DND-41 (cell line): Measurements from ENCODE around the gene SPRR2D.

Experiments used
- ATAC-seq: fragments of 200-7000 bp; cut with Tn5 transposase; 3 replicates; pipeline ENCODE4 v1.9.1; 2021; ENCODE audit warnings: low read depth; ENCODE audit not compliant: insufficient read depth
- DNase-seq: peaks from one replicate; pipeline ENCODE4 v3.0.0-alpha.2; 2020
- H2AFZ ChIP-seq: 2 replicates; pipeline ENCODE4 v1.6.0; 2012; ENCODE audit warnings: low read depth, low read length
- H3K27ac ChIP-seq: 2 replicates; pipeline ENCODE4 v1.5.1; 2012; ENCODE audit warnings: low read length, inconsistent platforms
- H3K27me3 ChIP-seq: fragments of 200-600 bp; sonication (generic); 2 replicates; pipeline ENCODE4 v1.6.0; 2012; ENCODE audit warnings: low read length, mild to moderate bottlenecking, inconsistent platforms; ENCODE audit not compliant: insufficient read depth, poor library complexity
- H3K36me3 ChIP-seq: 2 replicates; pipeline ENCODE4 v1.5.1; 2012; ENCODE audit warnings: low read length, inconsistent platforms; ENCODE audit not compliant: insufficient read depth
- H3K4me1 ChIP-seq: 2 replicates; pipeline ENCODE4 v1.5.1; 2012; ENCODE audit warnings: mild to moderate bottlenecking, low read length; ENCODE audit not compliant: insufficient read depth
- H3K4me2 ChIP-seq: 2 replicates; pipeline ENCODE4 v1.6.0; 2012; ENCODE audit warnings: mild to moderate bottlenecking, moderate library complexity, low read length, inconsistent platforms; ENCODE audit not compliant: insufficient read depth
- H3K4me3 ChIP-seq, 2 experiments: fragments of 200-600 bp in 1 of 2; shearing (Covaris generic) in 1 of 2; 2 replicates each; pipeline ENCODE4 v1.5.1; 2012 to 2016; ENCODE audit warnings: inconsistent platforms in 2 of 2, low read length in 2 of 2, mild to moderate bottlenecking in 2 of 2, low read depth in 1 of 2, moderate library complexity in 1 of 2
- H3K79me2 ChIP-seq: 2 replicates; pipeline ENCODE4 v1.6.0; 2012; ENCODE audit warnings: low read length, inconsistent platforms; ENCODE audit not compliant: insufficient read depth
- H3K9ac ChIP-seq: 2 replicates; pipeline ENCODE4 v1.6.0; 2012; ENCODE audit warnings: low read depth, mild to moderate bottlenecking, inconsistent platforms, low read length, moderate library complexity
- H3K9me3 ChIP-seq: 2 replicates; pipeline ENCODE4 v1.5.1; 2012; ENCODE audit warnings: low read length, moderate library complexity, mild to moderate bottlenecking, inconsistent platforms; ENCODE audit not compliant: insufficient read depth, severe bottlenecking
- H4K20me1 ChIP-seq: 2 replicates; pipeline ENCODE4 v1.6.0; 2012; ENCODE audit warnings: low read length; ENCODE audit not compliant: insufficient read depth
- EZH2 ChIP-seq: IDR thresholded peaks from 3 replicates; pipeline ENCODE4 v1.6.1; 2012; ENCODE audit warnings: borderline replicate concordance, low read depth, mild to moderate bottlenecking, moderate library complexity, low read length, inconsistent platforms; ENCODE audit not compliant: severe bottlenecking
- TF ChIP-seq, protein P1 (sequence below): IDR thresholded peaks from 2 replicates; pipeline ENCODE4 v1.5.1; 2012; ENCODE audit warnings: borderline replicate concordance, low read length, moderate library complexity, mild to moderate bottlenecking; ENCODE audit not compliant: poor library complexity, severe bottlenecking; ENCODE audit errors: extremely low read depth

The SPRR2D gene

DNA sequence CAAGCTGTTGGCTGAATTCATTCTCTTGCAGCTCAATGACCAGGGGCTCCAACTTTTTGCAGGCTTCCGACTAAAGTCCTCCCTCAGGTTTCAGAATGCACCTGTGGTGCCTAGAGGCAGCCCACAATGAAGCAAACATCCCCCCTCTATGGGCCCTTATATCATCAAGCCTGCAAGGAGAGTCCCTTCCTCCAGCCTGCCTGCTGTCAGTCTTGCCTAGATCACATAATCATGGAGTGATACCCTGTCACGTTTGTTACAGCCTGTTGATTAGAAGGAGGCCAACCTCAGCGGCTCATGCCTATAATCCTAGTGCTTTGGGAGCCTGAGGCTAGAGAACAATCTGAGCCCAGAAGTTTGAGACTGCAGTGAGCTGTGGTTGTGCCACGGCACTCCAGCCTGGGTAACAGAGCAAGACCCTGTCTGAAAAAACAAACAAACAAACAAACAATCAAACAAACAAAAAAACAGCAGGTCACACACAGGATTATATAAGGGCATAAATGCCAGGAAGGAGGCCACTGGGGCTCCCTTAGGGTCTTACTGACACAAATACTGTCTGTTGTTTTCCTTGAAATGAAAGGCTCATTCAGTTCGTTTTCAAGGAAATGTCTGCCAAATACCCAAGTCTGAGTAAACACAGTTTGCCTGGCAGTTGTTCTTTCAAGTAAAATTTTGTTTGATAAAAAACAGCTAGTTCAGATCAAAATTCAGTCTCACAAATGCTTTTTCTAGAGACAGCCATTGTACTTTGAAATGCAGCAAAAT is 44.1 kb downstream of the SPRR2D start:
- Histone ChIP-seq H3K9ac (no peak overlapping the region), H3K4me1 (no peaks in the 10 kb centered on the region), H3K27ac (no peak overlapping the region), H3K79me2 (no peaks in the 10 kb centered on the region), H3K4me3 (no peak overlapping the region), H3K4me2 (no peak overlapping the region), H4K20me1 (no peaks in the 10 kb centered on the region), H3K27me3 (peaks cover 25% of the 10 kb centered on the region), H3K9me3 (peaks cover 2% of the 10 kb centered on the region), H2AFZ (no peak overlapping the region), H3K36me3 (no peaks in the 10 kb centered on the region)
- no peak for ATAC-seq
- TF ChIP-seq EZH2, result no peak
- TF ChIP-seq, protein P1, sequence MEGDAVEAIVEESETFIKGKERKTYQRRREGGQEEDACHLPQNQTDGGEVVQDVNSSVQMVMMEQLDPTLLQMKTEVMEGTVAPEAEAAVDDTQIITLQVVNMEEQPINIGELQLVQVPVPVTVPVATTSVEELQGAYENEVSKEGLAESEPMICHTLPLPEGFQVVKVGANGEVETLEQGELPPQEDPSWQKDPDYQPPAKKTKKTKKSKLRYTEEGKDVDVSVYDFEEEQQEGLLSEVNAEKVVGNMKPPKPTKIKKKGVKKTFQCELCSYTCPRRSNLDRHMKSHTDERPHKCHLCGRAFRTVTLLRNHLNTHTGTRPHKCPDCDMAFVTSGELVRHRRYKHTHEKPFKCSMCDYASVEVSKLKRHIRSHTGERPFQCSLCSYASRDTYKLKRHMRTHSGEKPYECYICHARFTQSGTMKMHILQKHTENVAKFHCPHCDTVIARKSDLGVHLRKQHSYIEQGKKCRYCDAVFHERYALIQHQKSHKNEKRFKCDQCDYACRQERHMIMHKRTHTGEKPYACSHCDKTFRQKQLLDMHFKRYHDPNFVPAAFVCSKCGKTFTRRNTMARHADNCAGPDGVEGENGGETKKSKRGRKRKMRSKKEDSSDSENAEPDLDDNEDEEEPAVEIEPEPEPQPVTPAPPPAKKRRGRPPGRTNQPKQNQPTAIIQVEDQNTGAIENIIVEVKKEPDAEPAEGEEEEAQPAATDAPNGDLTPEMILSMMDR, result no peak
- no peak for DNase-seq

DNA sequence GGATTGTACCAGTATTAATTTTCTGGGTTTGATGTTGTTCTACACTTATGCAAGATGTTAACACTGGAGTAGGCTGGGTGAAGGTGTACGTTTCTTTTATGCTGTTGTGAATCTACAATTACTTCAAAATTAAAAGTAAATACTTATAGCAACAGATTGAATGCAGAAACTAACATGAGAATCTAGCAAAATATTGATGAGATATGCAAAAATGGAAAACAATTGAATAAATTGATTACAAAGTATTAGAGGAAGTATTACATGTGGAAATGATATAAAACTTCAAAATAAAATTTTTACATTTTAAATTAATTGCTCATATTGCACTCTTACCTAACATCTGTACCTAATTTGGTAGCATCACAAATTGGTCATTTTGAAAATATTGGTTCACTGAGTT is 45.1 kb downstream of the SPRR2D start:
- Histone ChIP-seq H3K4me3 (no peak overlapping the region), H3K4me1 (no peaks in the 10 kb centered on the region), H3K79me2 (no peaks in the 10 kb centered on the region), H3K36me3 (no peaks in the 10 kb centered on the region), H2AFZ (no peak overlapping the region), H3K27me3 (peaks cover 25% of the 10 kb centered on the region), H3K9ac (no peak overlapping the region), H3K4me2 (no peak overlapping the region), H3K27ac (no peak overlapping the region), H3K9me3 (peaks cover 2% of the 10 kb centered on the region), H4K20me1 (no peaks in the 10 kb centered on the region)
- ATAC-seq (no peak), DNase-seq (no peak)
- no peak for TF ChIP-seq EZH2
- TF ChIP-seq, protein P1, result no peak

DNA sequence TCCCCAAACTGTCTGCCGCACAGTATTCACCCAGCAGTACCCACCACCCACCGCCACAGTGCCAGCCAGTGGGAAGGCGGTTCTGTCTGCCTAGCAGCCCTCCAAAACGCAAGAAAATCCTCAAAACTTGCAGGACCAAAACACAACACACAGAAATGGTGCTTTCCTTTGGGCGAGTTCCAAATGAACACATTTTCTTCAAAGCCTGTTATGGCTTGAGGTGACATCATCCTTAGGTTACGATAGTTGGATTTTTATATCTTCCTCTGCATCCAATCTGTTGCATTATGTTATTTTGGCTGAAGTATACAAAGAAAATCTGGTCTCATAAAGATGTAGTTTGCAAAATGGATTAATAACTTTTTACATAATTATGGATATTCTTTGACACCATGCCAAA is 47.7 kb downstream of the SPRR2D start:
- H2AFZ ChIP-seq, result no peak overlapping the region
- DNase-seq (no peak), ATAC-seq (no peak)
- peaks cover 2% of the 10 kb centered on the region for H3K9me3 ChIP-seq
- H3K79me2 ChIP-seq, result no peaks in the 10 kb centered on the region
- TF ChIP-seq, protein P1, result no peak
- no peak for TF ChIP-seq EZH2
- H4K20me1 ChIP-seq, result no peaks in the 10 kb centered on the region
- H3K9ac ChIP-seq, result no peak overlapping the region
- H3K27ac ChIP-seq, result no peak overlapping the region
- no peak overlapping the region for H3K4me3 ChIP-seq
- no peak overlapping the region for H3K4me2 ChIP-seq
- no peaks in the 10 kb centered on the region for H3K4me1 ChIP-seq
- peaks cover 17% of the 10 kb centered on the region for H3K27me3 ChIP-seq
- H3K36me3 ChIP-seq, result no peaks in the 10 kb centered on the region
